Panc1 (cell line): ENCODE data around the gene LY6G6D.

Experiments used
- TCF7L2 ChIP-seq: IDR thresholded peaks from 2 replicates; pipeline ENCODE4 v1.6.1; 2011; ENCODE audit warnings: mild to moderate bottlenecking, low read depth, low read length, inconsistent platforms
- TF ChIP-seq, protein P1 (sequence below): fragments of 450-650 bp; IDR thresholded peaks from 2 replicates; pipeline ENCODE4 v1.5.1; 2017; ENCODE audit warnings: mild to moderate bottlenecking

DNA sequence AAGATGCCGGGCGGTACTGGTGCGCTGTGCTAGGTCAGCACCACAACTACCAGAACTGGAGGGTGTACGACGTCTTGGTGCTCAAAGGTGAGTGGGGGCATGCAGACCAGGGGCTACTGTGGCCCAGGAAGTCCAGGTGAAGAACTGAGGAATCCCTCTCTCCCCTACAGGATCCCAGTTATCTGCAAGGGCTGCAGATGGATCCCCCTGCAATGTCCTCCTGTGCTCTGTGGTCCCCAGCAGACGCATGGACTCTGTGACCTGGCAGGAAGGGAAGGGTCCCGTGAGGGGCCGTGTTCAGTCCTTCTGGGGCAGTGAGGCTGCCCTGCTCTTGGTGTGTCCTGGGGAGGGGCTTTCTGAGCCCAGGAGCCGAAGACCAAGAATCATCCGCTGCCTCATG is 7.4 kb upstream of the LY6G6D start:
- TF ChIP-seq, protein P1, sequence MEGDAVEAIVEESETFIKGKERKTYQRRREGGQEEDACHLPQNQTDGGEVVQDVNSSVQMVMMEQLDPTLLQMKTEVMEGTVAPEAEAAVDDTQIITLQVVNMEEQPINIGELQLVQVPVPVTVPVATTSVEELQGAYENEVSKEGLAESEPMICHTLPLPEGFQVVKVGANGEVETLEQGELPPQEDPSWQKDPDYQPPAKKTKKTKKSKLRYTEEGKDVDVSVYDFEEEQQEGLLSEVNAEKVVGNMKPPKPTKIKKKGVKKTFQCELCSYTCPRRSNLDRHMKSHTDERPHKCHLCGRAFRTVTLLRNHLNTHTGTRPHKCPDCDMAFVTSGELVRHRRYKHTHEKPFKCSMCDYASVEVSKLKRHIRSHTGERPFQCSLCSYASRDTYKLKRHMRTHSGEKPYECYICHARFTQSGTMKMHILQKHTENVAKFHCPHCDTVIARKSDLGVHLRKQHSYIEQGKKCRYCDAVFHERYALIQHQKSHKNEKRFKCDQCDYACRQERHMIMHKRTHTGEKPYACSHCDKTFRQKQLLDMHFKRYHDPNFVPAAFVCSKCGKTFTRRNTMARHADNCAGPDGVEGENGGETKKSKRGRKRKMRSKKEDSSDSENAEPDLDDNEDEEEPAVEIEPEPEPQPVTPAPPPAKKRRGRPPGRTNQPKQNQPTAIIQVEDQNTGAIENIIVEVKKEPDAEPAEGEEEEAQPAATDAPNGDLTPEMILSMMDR = no peak
- TF ChIP-seq TCF7L2 = no peak
